Panc1 (cell line): ENCODE results near the gene MARK3. TPM values are rescaled to one million over a fixed set of nuclear protein-coding genes. Genes with fewer than 3 reads are reported as not detected.

Experiments
- ATAC-seq: fragments of 200-7000 bp; cut with Tn5 transposase; 2 replicates; pipeline ENCODE4 v1.9.1; 2020; ENCODE audit warnings: mild to moderate bottlenecking, moderate library complexity
- BruUV-seq: library from RNA; stranded (reverse); fragments of 400-500 nt; replicated peaks from 2 replicates; lab custom pipeline; 2021; lab: Mats Ljungman, UMichigan
- CTCF ChIA-PET: fragments of 300-600 bp; sonication (Branson Sonifier 250); formaldehyde crosslinking; loops from one replicate; lab custom pipeline; 2022; ENCODE audit warnings: antibody characterized with exemption; lab: Charles Lee
- POLR2A ChIA-PET: fragments of 300-600 bp; sonication (Branson Sonifier 250); formaldehyde crosslinking; loops from one replicate; lab custom pipeline; 2022; ENCODE audit warnings: antibody characterized with exemption; lab: Charles Lee
- DNase-seq: peaks from one replicate; pipeline ENCODE4 v3.0.0-alpha.2; 2010; ENCODE audit warnings: low read depth, low spot score
- H3K27ac ChIP-seq: 2 replicates; pipeline ENCODE4 v1.5.1; 2011; ENCODE audit warnings: mild to moderate bottlenecking, low read length, inconsistent platforms
- H3K27me3 ChIP-seq: fragments of 200-500 bp; sonication (Bioruptor generic); 2 replicates; pipeline ENCODE4 v1.6.0; 2014; ENCODE audit warnings: low read length, inconsistent platforms; ENCODE audit not compliant: control insufficient read depth, insufficient read depth
- H3K36me3 ChIP-seq: fragments of 200-500 bp; sonication (Bioruptor generic); 2 replicates; pipeline ENCODE4 v1.5.1; 2014; ENCODE audit warnings: inconsistent platforms, mild to moderate bottlenecking, low read length, moderate library complexity; ENCODE audit not compliant: control insufficient read depth, insufficient read depth
- H3K4me1 ChIP-seq: 2 replicates; pipeline ENCODE4 v1.5.1; 2011; ENCODE audit warnings: inconsistent platforms, mild to moderate bottlenecking, low read length, moderate library complexity; ENCODE audit not compliant: control insufficient read depth, insufficient read depth
- H3K4me3 ChIP-seq, 2 experiments: 2 replicates each; pipeline ENCODE4 v1.5.1; 2011 to 2012; ENCODE audit warnings: low read depth in 2 of 2, low read length in 2 of 2, mild to moderate bottlenecking in 2 of 2, inconsistent platforms in 1 of 2, moderate library complexity in 1 of 2
- H3K9me3 ChIP-seq: fragments of 200-500 bp; sonication (Bioruptor generic); 2 replicates; pipeline ENCODE4 v1.5.1; 2014; ENCODE audit warnings: low read depth, mild to moderate bottlenecking, inconsistent platforms, low read length, moderate library complexity; ENCODE audit not compliant: control insufficient read depth, insufficient read depth
- CTCF ChIP-seq: fragments of 450-650 bp; IDR thresholded peaks from 2 replicates; pipeline ENCODE4 v1.5.1; 2017; ENCODE audit warnings: mild to moderate bottlenecking
- POLR2AphosphoS5 ChIP-seq: IDR thresholded peaks from 2 replicates; pipeline ENCODE4 v1.6.1; 2012; ENCODE audit warnings: mild to moderate bottlenecking, low read depth, low read length, moderate library complexity
- REST ChIP-seq, 2 experiments: IDR thresholded peaks; 2 replicates each; pipeline ENCODE4 v1.6.1; 2011 to 2012; ENCODE audit warnings: low read depth in 2 of 2, control low read depth in 1 of 2, low read length in 1 of 2, mild to moderate bottlenecking in 1 of 2, moderate library complexity in 1 of 2; ENCODE audit not compliant: insufficient read depth in 1 of 2
- SIN3A ChIP-seq: IDR thresholded peaks from 2 replicates; pipeline ENCODE4 v1.6.1; 2012; ENCODE audit warnings: low read depth, mild to moderate bottlenecking, low read length, moderate library complexity, borderline replicate concordance; ENCODE audit not compliant: insufficient read depth
- TCF7L2 ChIP-seq: IDR thresholded peaks from 2 replicates; pipeline ENCODE4 v1.6.1; 2011; ENCODE audit warnings: mild to moderate bottlenecking, low read depth, low read length, inconsistent platforms
- in situ Hi-C: cut with HindIII; loops from 2 replicates; pipeline ENCODE4 v1.10.0; 2016; ENCODE audit warnings: low sequenced_read_pairs, low pct_unique_long_range_greater_than_20kb
- intact Hi-C: fragments of 100-400 bp; cut with micrococcal nuclease; formaldehyde crosslinking; loops from one replicate; pipeline ENCODE4 v1.10.0; 2022; ENCODE audit not compliant: unreplicated experiment
- total RNA-seq: library from RNA; stranded (reverse); gene quantifications from one replicate; pipeline ENCODE4 v1.2.1, GENCODE V29; 2021; ENCODE audit not compliant: unreplicated experiment

The MARK3 gene
- total RNA-seq, 1 experiment from 2014 or later, result 56.1 TPM

- no peak overlapping the region for H3K4me3 ChIP-seq
- ChIA-PET POLR2A (interaction anchor here (0.9 to 1.2 kb wide), 2 partner anchors 9 to 20 kb away, joined by 4 read pairs; no protein-coding TSS in a partner anchor), CTCF (interaction anchor here (0.9 kb wide), 1 partner anchor 21 kb away, joined by 3 read pairs; no protein-coding TSS in a partner anchor)
- H3K9me3 ChIP-seq, result no peaks in the 10 kb centered on the region
- no peaks in the 10 kb centered on the region for H3K27me3 ChIP-seq
- in situ Hi-C loops, result no loop called here
- H3K4me1 ChIP-seq, result peaks cover 56% of the 10 kb centered on the region
- TF ChIP-seq POLR2AphosphoS5 (peak; percentile 12; the same call in 1 of the 2 replicates), SIN3A (no peak), TCF7L2 (no peak), REST (IDR thresholded peaks at IDR 0.05; ENCODE audit: insufficient read depth in 1 of 2, low read depth in 2 of 2, low read length in 1 of 2) (no peak), CTCF (no peak)
- BruUV-seq, result no TSS peak
- DNase-seq, result no peak
- 0 out of 2 replicates have a peak overlapping the region, but pooled peaks have one; percentile 39 for H3K27ac ChIP-seq
- no peak for ATAC-seq
- H3K36me3 ChIP-seq, result no peaks in the 10 kb centered on the region
- intact Hi-C loops, result no loop called here
These were observed 154.0 kb downstream of the MARK3 start for GRCh38 chr14:103539056-103539825.

GRCh38 chr14:103540821-103541708 lies 155.8 kb downstream of the MARK3 start:
- ChIA-PET CTCF (no interaction called here), POLR2A (interaction anchor here (0.7 to 1.5 kb wide), 2 partner anchors 11 to 16 kb away, joined by 3 to 5 read pairs; no protein-coding TSS in a partner anchor)
- TF ChIP-seq REST (IDR thresholded peaks at IDR 0.05; ENCODE audit: insufficient read depth in 1 of 2, low read depth in 2 of 2, low read length in 1 of 2), result no peak
- no peak for TF ChIP-seq TCF7L2
- TF ChIP-seq CTCF, result no peak
- TF ChIP-seq SIN3A, result no peak
- no peak for TF ChIP-seq POLR2AphosphoS5
- DNase-seq, result no peak
- BruUV-seq, result no TSS peak
- Histone ChIP-seq H3K4me3 (no peak overlapping the region), H3K27ac (peak overlapping the region; percentile 80), H3K4me1 (peaks cover 56% of the 10 kb centered on the region), H3K9me3 (no peaks in the 10 kb centered on the region), H3K27me3 (no peaks in the 10 kb centered on the region), H3K36me3 (no peaks in the 10 kb centered on the region)
- in situ Hi-C loops, result no loop called here
- intact Hi-C loops, result no loop called here
- no peak for ATAC-seq
